Activated CD4-positive, alpha-beta T cell treated with anti-CD3 and anti-CD28 coated beads, Interleukin-2, amount 50 U/mL, for 48 hours (primary cell): ENCODE data around the gene PDCL3.

Source experiments
- DNase-seq, 2 experiments: peaks; one replicate each; pipeline ENCODE4 v3.0.0-alpha.2; 2020

PDCL3 gene

DNA sequence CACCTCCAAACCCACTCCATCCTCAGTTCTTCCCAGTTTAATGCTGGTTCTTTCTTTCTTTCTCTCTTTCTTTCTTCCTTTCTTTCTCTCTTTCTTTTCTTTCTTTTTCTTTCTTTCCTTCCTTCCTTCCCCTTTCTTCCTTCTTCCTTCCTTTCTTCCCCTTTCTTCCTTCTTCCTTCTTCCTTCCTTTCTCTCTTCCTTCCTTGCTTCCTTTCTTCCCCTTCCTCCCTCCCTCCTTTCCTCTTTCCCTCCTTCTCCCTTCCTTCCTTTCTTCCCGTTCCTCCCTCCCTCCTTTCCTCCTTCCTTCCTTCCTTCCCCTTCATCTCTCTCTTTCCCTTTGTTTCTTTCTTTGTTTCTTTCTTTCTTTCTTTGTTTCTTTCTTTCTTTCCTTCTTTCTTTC is 50.9 kb downstream of the PDCL3 start:
- DNase-seq: no peak

DNA sequence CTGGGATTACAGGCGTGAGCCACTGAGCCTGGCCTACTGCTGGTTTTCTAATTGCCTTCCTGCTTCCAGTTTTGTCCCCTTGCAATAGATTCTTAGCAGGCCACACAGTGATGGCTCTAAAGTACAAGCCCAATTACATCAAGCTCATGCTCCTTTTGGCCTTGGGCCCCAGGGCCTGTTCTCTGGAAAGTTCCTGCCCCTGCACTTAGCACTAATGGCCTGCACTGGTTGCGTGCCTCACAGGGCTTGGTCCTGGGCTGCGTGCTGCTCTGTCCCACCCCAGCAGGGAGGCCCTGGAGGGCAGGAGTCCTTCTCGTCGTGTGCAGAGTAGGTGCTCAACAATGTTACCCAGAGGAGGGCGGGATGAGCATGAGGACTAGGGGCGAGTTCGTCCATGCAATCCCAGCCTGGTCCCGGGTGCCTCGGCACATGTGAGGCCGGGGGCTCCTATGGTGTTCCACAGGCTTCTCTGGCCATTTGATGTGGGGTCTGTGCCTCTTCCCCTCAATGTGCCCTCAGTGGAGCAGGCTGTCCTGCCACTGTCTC is 51.7 kb downstream of the PDCL3 start:
- no peak for DNase-seq

DNA sequence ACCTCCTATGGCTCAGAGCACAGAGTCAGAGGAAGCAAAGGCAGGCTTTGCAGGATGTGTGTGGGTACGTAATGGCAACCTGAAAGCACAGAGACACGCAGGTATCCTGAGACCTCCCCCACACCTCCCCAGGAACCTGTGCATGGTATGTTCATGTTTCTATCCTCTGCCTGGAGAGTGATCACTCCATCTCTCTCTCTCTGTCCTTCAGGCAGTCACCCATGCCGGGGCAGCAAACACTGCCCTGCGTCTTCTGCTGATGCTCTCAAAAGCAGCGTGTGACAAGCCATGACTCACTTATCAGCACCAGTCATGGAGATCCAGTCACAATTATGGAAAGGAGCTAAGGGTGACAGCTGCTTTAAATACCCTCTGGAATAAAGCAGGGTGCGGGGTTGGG is 52.7 kb downstream of the PDCL3 start:
- DNase-seq: no peak

DNA sequence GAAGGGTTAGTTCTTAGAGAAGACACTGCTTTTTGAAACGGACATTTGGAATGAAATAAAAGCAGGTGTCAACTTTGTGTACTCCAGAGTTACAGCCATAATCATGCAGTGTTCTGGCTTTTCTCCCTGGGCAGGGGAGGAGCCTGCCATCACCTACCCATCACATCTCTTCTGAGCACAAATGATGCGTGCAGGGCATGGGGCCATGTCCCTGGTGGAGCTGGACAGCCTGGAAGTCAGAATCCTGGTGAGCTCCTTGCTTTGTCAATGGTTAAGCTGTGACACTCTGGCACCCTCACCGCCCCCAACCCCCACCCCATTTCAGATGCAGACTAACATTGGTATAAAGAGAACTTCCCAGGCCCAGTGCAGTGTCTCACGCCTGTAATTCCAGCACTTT is 53.1 kb downstream of the PDCL3 start:
- DNase-seq: no peak

DNA sequence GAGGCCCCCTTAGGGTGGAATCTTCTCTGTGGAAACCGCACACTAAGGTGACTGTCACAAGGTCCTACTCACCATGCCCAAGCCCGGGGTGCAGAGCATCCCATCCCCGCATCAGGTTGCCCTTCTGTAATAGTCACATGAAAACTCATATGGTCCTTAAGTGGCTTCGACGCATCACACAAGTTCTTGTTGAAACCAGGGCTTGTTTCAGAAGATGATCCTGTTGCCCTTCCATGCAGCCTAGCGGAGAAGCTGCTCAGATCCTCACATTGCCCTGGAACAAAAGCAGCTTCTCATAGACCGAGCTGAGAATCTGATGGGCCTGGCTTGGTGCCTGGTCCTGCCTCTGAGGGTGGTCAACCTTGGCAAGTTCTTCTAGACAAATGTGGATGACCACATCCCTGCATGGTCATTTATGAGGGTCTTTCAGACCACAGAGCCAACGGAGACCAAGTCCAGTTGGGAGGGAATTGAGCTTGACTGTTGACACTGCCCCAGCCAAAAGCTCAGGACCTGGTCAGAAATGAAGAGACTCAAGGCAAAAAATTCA is 54.1 kb downstream of the PDCL3 start:
- no peak for DNase-seq

DNA sequence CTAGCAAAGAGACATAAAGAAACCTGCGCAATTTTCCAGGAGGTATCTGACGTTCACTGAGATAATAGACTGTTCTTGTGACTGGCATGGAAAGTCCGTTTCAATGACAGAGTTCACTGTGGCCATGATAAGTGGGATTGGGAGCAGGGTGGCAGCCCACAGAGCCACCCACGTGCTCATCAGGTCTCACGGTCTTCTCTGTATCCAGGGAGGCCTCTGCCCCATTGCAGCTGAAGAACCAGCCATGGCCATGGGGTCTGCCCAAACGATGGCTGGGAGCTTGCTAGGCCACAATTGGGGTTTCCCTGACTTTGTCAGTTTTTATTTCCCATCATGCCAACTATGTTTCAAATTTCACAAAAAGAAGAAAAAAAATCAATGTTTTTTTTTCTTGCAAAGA is 57.2 kb downstream of the PDCL3 start:
- DNase-seq: no peak

DNA sequence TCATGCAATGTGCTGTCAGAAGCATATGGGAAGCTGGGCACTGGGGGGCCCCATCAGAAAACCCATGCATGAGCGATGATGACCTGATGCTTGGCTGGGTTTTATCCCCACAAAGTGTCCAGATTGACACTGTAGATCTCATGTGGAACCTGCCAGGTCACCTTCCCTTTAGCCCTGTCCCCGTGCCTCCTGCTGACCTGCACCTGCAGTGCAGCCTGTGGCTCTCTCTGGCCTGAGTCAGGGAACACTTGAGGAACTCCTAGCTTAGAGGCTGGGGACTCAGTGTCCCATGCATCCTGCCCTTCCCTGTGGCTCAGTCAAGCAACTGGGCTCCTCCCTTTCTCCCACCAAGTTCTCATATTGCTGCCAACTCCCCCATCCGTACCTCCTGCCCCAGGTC is 57.7 kb downstream of the PDCL3 start:
- no peak for DNase-seq

DNA sequence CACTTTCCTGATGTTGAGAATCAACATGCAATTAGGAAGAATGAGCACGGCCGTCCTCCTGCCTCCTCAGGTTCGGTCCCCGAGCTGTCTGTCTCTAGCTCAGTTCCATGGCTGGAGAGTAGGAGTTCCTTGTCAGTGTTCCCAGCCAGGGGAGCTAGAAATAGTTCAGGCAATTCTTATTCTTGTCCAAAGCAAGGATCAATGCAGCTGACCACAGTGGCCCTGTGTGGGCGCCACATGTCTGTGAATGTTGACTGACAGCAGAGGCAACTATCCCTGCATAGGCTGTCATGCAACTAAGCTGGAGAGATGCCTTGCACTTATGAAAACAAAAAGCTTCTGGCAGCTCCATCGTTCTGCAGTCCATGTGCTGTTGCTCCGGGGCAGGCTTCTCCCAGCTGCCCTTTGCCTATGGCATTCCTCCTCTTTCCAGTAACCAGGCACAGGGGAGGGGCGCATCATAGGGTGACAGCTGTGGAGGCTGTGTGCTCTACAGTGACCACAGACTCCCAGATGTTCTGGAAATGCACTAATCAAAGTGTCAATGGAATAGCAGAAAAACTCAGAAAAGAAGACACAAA is 58.7 kb downstream of the PDCL3 start:
- no peak for DNase-seq

DNA sequence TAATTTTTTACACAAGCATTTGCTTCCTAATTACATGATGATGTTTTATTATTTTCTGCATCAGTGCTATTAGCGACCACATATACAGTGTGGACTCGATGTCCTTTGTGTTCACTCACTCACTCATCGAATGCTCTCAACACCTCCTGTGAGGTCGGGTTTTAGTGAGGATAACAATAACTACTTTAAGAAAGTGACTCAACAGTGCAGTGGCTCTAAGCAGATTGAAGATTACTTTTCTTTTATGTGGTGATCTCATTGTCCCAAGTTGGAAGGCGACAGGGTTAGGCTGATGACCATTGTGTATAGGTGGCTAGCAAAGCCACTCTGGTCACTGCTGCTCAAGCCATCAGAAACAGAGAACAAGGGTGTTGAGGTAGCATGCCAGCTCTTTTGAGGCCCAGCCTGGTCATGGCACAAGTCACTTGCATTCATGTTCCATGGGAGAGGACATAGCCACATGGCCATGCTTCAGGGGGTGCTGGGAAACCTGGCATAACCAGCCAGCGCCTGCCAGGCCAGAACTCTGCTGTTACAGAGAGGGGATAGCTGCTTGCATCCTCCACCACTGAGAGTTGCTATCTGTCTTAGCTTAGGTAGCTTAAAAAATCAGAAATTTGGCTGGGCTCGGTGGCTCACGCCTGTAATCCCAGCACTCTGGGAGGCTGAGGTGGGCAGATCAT is 60.4 kb downstream of the PDCL3 start:
- DNase-seq: no peak

DNA sequence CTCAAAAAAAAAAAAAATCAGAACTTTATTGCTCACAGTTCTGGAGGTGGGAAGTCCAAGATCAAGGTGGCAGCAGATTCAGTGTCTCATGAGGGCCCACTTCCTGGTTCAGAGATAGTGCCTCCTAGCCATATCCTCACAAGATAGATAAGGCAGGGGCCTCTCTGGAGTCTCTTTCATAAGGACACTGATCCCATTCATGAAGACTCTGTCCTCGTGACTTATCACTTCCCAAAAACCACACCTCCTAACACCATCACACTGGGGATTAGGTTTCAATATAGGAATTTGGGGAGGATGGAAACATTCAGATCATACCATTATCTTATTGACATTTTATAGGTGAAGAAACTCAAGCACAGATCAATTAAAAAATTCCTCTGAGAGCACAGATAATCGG is 61.1 kb downstream of the PDCL3 start:
- no peak for DNase-seq

DNA sequence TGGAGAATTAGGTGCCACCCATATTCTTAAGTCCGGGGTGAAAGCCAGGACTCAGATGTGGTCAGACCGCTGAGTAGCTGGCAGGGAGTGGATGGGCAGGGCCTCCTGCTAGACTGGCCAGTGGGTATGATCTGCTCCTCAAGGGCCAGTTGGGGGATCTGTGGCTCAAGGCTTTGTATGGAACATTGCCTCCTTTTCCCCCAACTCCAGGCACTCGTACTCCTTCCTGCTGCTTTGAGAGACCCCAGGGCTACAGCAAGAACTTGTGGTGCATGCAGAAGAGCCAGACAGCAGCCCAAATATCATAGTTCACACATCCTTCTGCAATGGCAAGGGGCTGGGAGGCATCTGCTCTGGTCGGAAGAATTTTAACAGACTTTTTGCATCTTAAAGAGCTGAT is 61.7 kb downstream of the PDCL3 start:
- DNase-seq: no peak

DNA sequence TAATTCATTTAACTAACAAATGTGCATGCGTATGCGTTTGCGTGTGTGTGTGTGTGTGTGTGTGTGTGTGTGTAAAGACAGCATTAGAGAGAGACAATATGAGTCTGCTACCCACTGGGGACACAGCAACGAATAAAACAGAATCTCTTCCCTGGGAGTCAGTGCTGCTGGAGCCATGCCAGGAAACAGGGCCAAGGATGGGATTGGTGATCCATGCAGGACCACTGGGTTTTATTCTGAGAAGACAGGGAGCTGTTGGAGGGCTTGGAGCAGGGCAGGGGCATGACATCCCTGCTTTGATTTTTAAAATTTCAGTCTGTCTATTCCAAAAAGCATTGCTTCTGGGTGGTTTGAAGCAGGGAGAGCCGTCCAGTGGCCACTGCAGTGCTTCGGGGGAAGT is 62.9 kb downstream of the PDCL3 start:
- no peak for DNase-seq
